Activated CD8-positive, alpha-beta T cell treated with anti-CD3 and anti-CD28 coated beads for 36 hours (primary cell): ENCODE measurements around the gene STAMBPL1. TPM values are rescaled to one million over a fixed set of nuclear protein-coding genes. Genes with fewer than 3 reads are reported as not detected.

Experiments used
- ATAC-seq: fragments of 200-7000 bp; cut with Tn5 transposase; one replicate; pipeline ENCODE4 v1.10.0; 2021; ENCODE audit warnings: mild to moderate bottlenecking, moderate library complexity
- CTCF ChIA-PET: fragments of 350-600 bp; sonication (Branson Sonifier 250); formaldehyde crosslinking; loops from one replicate; lab custom pipeline; 2021; ENCODE audit warnings: antibody characterized with exemption; lab: Charles Lee
- POLR2A ChIA-PET: fragments of 350-600 bp; sonication (Branson Sonifier 250); formaldehyde crosslinking; loops from one replicate; lab custom pipeline; 2021; ENCODE audit warnings: antibody characterized with exemption; lab: Charles Lee
- DNase-seq: peaks from one replicate; pipeline ENCODE4 v3.0.0-alpha.2; 2020
- H3K27ac Mint-ChIP-seq: one replicate; pipeline ENCODE4 v1.8.0; 2021; ENCODE audit warnings: mild to moderate bottlenecking, mixed read lengths
- H3K27me3 Mint-ChIP-seq: one replicate; pipeline ENCODE4 v1.8.0; 2021; ENCODE audit warnings: mixed read lengths
- H3K36me3 Mint-ChIP-seq: one replicate; pipeline ENCODE4 v1.8.0; 2021; ENCODE audit warnings: low read depth, mixed read lengths
- H3K4me1 Mint-ChIP-seq: one replicate; pipeline ENCODE4 v1.8.0; 2021; ENCODE audit warnings: low read depth, mixed read lengths
- H3K4me3 Mint-ChIP-seq: one replicate; pipeline ENCODE4 v1.8.0; 2021; ENCODE audit warnings: mild to moderate bottlenecking, moderate library complexity, mixed read lengths
- H3K9me3 Mint-ChIP-seq: one replicate; pipeline ENCODE4 v1.8.0; 2021; ENCODE audit warnings: mixed read lengths
- intact Hi-C: fragments of 100-400 bp; cut with micrococcal nuclease; formaldehyde crosslinking; loops from one replicate; pipeline ENCODE4 v1.10.0; 2022
- total RNA-seq, 2 experiments: library from RNA; stranded (reverse); gene quantifications; one replicate each; pipeline ENCODE4 v1.2.3, GENCODE V29; 2021
- TF ChIP-seq, protein P1 (sequence below): fragments of 200-600 bp; IDR thresholded peaks from one replicate; pipeline ENCODE4 v1.8.0; 2022; ENCODE audit warnings: antibody characterized with exemption, mild to moderate bottlenecking

STAMBPL1 gene
- total RNA-seq, 2 experiments from 2014 or later, result 71.1 to 76.5 TPM

DNA sequence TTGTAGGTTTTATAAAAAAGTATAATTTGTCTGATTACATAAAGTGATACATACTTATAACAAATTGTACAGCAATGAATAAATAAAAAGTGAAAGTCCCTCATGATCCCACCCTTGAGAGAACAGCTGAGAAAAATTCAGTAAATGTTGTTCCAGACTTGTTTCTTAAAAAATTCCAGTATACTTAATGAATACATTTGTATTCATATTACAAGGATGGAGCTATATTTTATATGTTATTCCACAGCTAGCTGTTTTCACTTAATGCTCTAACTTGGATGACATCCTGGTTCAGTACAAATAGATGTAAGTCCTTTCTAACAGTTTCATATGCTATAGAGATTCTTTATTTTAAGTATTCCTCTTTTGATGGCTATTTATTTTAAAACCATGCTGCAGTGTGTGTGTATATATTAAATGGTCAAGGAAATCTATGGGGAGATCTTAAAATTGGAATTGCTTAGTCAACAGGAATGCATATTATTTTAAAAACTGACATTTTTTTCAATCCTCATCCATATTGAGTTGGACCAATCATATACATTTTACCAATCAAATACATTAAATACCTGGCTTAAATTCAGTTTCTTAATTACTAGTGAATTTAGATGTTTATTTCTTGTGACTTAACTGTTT is 8.9 kb downstream of the STAMBPL1 start:
- no peak for DNase-seq
- TF ChIP-seq, protein P1, sequence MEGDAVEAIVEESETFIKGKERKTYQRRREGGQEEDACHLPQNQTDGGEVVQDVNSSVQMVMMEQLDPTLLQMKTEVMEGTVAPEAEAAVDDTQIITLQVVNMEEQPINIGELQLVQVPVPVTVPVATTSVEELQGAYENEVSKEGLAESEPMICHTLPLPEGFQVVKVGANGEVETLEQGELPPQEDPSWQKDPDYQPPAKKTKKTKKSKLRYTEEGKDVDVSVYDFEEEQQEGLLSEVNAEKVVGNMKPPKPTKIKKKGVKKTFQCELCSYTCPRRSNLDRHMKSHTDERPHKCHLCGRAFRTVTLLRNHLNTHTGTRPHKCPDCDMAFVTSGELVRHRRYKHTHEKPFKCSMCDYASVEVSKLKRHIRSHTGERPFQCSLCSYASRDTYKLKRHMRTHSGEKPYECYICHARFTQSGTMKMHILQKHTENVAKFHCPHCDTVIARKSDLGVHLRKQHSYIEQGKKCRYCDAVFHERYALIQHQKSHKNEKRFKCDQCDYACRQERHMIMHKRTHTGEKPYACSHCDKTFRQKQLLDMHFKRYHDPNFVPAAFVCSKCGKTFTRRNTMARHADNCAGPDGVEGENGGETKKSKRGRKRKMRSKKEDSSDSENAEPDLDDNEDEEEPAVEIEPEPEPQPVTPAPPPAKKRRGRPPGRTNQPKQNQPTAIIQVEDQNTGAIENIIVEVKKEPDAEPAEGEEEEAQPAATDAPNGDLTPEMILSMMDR, result no peak
- intact Hi-C loops, result no loop called here
- H3K4me1 Mint-ChIP-seq, result peaks cover 71% of the 10 kb centered on the region
- POLR2A ChIA-PET, result interaction anchor here (1.6 to 1.7 kb wide), 2 partner anchors 8 to 12 kb away, joined by 3 to 6 read pairs; no protein-coding TSS in a partner anchor
- ATAC-seq, result no peak
- peaks cover 29% of the 10 kb centered on the region for H3K36me3 Mint-ChIP-seq
- H3K9me3 Mint-ChIP-seq, result no peaks in the 10 kb centered on the region
- H3K27me3 Mint-ChIP-seq, result no peaks in the 10 kb centered on the region
- CTCF ChIA-PET, result interaction anchor here (1.2 to 4.4 kb wide), 5 partner anchors 10 to 53 kb away, joined by 3 to 16 read pairs (median 6); no protein-coding TSS in a partner anchor
- H3K27ac Mint-ChIP-seq, result no peak overlapping the region
- H3K4me3 Mint-ChIP-seq, result no peak overlapping the region

DNA sequence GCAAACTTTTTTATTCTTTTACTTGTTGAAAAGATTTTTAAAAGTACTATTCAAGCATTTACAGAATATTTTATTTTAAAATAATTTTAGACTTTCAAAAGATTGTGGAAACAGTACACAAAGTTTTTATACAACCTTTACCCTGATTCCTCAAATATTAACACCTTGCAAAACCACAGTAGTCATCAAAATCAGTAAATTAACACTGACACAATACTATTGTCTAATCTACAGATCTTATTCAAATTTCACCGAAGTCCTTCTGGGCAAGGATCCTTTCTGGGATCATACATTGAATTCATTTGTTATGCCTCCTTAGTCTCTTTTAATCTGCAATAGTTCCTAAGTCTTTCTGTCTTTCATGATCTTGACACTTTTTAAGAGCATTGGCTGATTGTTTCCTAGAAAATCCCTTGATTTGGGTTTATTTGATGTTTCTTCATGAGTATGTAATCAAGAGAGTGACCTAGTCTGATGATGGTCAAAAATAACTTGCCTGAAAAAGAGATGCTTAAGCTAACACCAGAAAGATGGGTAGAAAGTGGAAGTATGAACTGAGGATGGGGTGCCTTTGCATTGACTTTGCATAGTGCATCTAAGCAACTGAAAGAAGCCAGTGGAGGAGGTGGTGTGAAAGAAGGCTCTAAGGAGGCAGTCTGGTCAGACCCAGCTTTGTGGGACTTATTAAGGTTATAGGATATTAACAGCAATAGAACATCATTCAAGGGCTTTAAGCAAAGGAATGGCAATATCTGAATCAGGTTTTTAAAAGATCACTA is 9.7 kb downstream of the STAMBPL1 start:
- ChIA-PET POLR2A (interaction anchor here (1.2 to 1.7 kb wide), 2 partner anchors 8 to 10 kb away, joined by 3 to 5 read pairs; partner anchors contain the start of gene STAMBPL1), CTCF (interaction anchor here (1.2 kb wide), 1 partner anchor 12 kb away, joined by 3 read pairs; no protein-coding TSS in a partner anchor)
- TF ChIP-seq, protein P1, result no peak
- Mint-ChIP-seq H3K36me3 (peaks cover 29% of the 10 kb centered on the region), H3K27ac (no peak overlapping the region), H3K4me3 (no peak overlapping the region), H3K27me3 (no peaks in the 10 kb centered on the region), H3K9me3 (no peaks in the 10 kb centered on the region), H3K4me1 (peaks cover 65% of the 10 kb centered on the region)
- no peak for DNase-seq
- intact Hi-C loops, result no loop called here
- no peak for ATAC-seq

- CTCF ChIA-PET, result interaction anchor here (0.7 to 1.0 kb wide), 2 partner anchors 10 to 44 kb away, joined by 3 to 4 read pairs; no protein-coding TSS in a partner anchor
- Mint-ChIP-seq H3K36me3 (peaks cover 26% of the 10 kb centered on the region), H3K4me1 (peaks cover 64% of the 10 kb centered on the region), H3K9me3 (no peaks in the 10 kb centered on the region), H3K27me3 (no peaks in the 10 kb centered on the region), H3K4me3 (no peak overlapping the region), H3K27ac (no peak overlapping the region)
- TF ChIP-seq, protein P1, result no peak
- intact Hi-C loops, result no loop called here
- DNase-seq, result no peak
- ATAC-seq, result no peak
- POLR2A ChIA-PET, result interaction anchor here (1.2 kb wide), 1 partner anchor 11 kb away, joined by 5 read pairs; the partner anchor contains the start of gene STAMBPL1
These were observed 10.8 kb downstream of the STAMBPL1 start for GRCh38 chr10:88890681-88891381.

- CTCF ChIA-PET, result interaction anchor here (1.2 to 1.5 kb wide), 4 partner anchors 9 to 56 kb away, joined by 3 to 6 read pairs (median 4); no protein-coding TSS in a partner anchor
- TF ChIP-seq, protein P1, result no peak
- DNase-seq (no peak), ATAC-seq (no peak)
- H3K27ac Mint-ChIP-seq, result peak overlapping the region; percentile 53
- intact Hi-C loops, result no loop called here
- no peaks in the 10 kb centered on the region for H3K9me3 Mint-ChIP-seq
- H3K4me3 Mint-ChIP-seq, result no peak overlapping the region
- H3K4me1 Mint-ChIP-seq, result peaks cover 67% of the 10 kb centered on the region
- H3K27me3 Mint-ChIP-seq, result no peaks in the 10 kb centered on the region
- POLR2A ChIA-PET, result interaction anchor here (1.1 to 1.3 kb wide), 2 partner anchors 16 to 36 kb away, joined by 3 read pairs; no protein-coding TSS in a partner anchor
- H3K36me3 Mint-ChIP-seq, result peaks cover 33% of the 10 kb centered on the region
These were observed 12.3 kb downstream of the STAMBPL1 start for GRCh38 chr10:88892222-88892967.
